RKO (cell line): ENCODE measurements around the gene IGF1R.

Experiments used
- DNase-seq: peaks from one replicate; pipeline ENCODE4 v3.0.0-alpha.2; 2016; ENCODE audit warnings: low spot score

Gene IGF1R

DNA sequence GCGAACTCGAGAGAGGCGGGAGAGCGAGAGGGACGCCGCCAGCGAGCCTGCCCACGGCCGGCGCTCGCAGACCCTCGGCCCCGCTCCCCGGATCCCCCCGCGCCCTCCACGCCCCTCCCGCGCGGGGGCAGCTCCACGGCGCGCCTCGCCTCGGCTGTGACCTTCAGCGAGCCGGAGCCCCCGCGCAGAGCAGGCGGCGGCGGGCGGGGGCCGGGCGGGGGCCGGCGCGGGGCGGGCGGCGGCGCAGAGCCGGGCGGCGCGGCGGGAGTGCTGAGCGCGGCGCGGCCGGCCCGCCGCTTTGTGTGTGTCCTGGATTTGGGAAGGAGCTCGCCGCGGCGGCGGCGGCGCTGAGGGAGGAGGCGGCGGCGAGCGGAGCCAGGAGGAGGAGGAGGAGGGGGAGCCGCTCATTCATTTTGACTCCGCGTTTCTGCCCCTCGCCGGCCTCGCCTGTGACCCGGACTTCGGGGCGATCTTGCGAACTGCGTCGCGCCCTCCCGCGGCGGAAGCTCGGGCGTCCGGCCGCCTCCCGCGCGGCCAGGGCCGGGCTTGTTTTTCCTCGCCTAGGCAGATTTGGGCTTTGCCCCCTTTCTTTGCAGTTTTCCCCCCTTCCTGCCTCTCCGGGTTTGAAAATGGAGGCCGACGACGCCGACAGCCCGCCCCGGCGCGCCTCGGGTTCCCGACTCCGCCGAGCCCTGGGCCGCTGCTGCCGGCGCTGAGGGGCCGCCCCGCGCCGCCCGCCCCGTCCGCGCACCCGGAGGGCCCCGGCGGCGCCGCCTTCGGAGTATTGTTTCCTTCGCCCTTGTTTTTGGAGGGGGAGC, 524 bp downstream of the IGF1R start:
- DNase-seq: peak; percentile 42

DNA sequence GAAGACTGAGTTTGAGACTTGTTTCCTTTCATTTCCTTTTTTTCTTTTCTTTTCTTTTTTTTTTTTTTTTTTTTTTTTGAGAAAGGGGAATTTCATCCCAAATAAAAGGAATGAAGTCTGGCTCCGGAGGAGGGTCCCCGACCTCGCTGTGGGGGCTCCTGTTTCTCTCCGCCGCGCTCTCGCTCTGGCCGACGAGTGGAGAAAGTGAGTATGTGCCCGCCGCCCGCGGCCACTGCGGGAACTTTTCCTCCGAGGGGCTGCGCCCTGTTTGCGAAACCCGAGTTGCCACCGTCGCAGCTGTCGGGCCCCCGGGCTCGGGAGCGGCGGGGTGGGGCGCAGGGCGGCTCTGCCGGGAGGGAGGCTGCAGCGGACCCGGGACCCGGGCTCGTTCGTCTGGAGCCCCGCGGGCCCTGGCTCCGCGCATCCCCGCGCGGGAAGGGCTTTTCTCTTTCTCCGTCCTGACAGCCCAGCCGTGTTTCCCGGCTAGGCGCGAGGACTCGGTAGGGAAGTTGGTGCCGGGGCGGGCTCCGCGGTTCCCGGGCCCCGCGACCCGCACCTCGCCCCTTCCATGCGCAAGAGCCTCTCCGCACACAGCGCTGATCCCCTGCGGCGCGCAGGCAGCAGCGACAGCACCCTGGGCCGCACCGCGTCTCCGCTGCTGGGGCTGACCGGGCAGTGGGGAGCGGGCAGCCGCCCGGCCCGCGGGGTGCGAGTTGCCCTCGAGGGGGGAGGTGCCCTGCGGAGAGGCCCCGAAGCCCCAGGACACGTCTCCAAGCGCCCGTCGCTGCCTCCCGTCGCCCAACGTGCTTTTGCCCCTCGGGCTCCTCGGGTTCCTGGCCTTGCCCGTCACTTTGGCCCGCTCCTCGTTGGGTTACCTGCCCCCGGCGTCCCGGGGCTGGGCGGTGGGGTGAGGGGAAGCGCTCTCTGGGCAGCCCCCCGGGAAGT, 1.4 kb downstream of the IGF1R start:
- DNase-seq: peak; percentile 35

DNA sequence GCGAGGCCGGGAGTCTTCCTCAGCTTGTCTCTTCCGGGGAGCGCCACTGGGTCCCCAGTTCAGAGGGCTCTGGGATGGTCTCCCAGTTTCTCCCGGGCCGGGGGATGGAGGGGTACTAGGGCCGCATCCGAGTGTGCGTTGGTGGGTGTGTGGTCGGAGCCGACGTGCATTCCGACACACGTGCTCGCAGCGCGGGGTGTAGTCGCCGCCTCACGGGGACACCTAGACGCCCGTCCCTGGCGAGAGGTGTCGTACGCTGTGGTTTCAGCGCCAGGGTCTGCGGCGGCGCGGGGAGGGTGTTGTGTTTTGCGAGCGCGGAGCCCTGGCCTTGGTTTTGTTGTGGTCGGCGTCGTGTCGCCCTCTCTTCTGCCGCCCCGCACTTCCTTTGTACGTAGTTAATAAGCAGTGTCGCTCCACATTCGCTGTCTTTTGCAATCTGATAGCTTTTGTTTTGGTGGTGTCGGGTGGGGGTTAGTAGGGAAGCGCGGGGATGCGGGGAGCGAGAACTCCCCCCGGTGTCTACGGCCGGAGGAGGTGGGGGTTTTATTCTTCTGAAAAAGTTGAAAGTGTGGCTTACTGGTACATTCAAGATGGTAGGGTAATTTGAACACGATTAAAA, 2.2 kb downstream of the IGF1R start:
- DNase-seq: no peak

DNA sequence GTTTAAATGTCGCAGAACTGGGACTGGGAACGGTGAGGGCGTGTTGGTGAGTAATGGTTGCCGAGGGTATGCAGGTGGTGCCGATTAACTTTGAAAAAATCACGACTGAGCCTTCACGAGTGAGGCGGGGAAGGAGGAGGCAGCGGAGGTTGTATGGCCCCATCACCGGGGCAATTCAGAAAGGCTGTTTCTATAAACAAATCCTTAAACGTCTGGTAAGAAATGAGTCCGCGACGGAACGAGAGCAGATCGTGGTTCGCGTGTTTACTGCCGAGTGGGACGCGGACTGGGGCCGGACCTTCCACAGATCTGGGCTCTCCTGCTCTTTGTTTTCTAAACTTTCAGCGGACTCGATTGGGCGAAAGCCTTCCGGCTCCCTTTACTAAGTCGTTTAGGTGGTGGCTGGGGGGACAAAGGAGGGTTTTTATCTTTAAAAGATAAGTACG, 2.7 kb downstream of the IGF1R start:
- DNase-seq: no peak

DNA sequence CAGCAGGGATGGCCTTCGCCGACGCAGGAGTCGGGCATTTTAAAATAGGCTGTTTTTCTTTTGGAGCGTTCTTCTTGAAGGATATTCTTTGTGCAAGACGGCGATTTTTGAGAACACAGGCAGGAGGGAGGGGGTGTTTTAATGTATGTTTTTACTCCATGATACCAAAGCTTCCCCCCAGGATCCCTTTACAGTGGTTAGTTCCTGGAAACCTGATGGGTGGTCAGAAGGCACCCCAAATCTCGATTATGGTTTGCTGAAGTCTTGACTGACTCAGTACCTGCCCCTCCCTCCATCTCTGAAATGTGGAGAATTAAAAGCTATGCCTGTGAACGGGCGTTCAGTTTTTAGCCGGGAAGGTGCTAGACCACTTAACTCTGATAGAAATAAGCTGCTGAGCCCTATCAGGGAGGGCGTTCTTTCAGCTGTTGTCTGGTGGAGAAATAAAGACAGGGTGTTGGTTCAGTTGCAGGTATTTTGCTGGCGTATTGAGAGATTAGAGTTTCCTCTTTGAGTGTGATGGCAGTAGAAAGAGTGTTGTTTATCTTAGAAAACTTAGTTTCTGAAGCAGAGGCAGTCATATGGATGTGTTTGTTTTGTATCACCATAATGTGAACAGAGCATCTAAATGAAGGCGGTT, 3.4 kb downstream of the IGF1R start:
- no peak for DNase-seq

DNA sequence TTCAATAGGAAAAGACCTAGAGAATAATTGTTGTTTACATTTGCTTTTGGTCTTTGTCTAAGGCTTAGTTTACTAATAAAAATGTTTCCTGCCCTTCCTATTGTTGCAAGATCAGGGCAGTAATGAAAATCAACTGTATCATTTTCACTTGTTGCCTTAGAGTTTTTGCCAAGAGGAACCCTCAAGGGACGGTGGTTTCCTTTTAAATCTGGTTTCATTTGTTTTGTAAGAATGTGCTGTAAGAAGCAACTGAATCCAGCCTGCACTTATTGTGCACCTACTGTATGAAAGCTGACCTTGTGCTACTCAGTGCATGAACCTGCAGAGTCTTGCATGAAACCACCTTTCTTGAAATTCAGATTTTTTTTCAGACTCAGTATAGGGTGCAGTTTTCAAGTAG, 5.3 kb downstream of the IGF1R start:
- DNase-seq: no peak

DNA sequence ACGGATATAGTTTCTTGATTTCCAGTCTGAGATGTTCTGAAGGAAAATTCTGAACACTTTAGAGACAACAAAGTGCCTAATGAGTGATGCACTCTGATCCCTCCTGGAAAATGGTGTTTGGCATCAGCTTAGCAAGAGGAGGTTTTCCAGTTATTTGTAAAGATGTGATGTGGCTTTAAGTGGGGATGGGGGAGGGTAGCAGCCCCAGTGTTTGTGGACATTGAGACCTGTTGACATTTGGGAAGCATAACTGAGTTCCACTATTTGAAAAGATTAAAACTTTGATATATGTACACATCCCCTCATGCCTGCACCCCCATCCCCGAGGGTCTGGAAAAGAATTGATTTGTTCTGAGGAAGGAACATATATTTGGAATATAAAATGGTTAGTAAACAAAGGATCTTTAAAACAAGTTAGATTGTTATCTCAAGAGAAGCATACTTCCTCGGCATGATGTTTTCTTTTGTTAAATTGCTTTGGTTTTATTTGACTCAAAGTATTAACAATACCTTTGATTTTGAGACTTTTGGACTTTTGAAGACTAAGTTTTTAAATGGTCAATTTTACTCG, 6.5 kb downstream of the IGF1R start:
- no peak for DNase-seq

DNA sequence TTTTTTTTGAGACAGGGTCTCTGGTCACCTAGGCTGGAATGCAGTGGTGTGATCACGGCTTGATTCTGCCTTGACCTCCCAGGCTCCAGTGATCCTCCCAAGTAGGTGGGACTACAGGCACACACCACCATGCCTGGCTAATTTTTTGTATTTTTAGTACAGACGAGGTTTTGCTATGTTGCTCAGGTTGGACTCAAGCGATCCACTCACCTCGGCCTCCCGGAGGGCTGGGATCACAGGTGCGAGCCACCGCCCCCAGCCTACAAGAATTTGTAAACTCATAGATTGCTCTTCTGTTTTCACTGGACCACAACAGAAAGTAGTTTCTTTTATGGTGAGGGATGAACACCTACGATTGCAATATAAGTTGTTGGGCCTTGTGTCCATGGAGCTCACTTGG, 7.4 kb downstream of the IGF1R start:
- no peak for DNase-seq

DNA sequence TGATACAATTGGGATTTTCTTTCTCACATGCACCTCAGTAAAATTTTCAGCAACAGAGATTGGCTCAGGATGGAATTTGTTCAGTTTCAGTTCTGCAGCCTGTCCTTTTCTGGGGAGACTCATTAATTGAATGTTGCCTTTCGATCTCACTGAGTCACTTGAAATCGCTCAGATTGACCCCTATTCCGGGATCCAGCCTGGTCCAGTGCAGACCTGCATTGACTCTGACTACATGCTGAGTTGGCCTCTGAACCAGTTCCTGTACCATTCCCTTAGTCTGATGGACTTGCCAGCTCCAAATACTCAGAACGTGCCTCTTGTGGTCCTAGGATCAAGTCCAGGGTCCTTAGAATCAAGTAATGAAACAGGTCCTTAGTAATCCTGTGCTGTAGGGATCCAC, 9.4 kb downstream of the IGF1R start:
- DNase-seq: peak; percentile 61

DNA sequence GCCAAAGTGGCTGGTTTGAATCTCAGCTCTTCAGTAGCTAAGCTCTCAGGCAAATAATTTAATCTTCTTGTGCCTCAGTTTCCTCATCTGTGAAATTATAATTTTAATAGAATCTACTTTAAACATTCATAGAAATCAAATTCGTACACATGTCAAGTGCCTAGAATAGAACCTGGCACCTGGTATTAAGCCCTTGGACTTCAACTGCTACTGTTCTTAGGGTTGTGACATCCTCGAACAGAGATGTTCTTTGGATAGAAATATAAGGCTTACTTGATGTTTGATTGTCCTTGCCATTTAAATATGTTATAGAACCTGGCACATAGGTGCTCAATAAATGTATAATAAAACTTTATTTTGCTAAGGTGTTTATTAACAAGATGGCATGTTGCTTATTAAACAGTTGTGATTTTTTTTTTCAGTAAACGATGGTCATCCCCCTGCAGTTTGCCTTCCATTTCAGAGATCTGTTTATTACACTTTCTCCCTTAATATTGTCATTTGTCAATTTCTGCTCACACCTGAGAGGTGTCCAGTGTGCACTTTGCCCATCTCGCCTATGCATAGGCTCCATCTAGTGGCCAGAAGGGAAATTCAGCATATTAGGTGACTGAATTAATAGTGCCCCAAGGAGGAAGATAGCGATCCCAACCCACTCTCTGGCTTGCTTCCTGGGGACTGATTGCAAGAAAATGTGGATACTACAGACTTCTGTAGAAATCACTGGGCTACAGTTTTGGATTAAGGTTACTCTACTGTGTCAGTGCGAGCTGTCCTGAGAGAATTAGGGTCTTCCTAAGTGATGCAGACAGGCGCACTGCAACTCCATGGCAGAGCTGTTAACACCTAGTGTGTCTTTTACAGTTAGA, 10.7 kb downstream of the IGF1R start:
- DNase-seq: peak; percentile 60

DNA sequence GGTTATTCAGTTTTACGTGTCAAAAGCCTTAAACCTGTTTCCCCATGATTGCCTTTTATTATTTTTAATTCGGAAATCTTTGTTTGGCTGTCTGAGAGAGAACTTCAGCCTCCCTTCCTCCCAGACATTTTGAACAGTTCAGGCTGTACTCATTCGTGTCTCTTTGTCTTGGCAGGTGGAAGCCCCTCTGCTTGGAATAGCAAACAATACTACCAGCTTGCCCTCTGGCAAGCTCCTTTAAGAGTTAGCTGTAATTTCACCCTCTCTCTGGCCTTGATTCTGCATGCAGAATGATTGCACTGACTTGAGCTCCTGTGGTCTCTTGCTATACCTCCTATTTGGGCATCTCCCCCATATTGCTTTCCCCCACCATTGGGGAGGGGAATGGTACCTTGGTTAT, 11.7 kb downstream of the IGF1R start:
- DNase-seq: no peak

DNA sequence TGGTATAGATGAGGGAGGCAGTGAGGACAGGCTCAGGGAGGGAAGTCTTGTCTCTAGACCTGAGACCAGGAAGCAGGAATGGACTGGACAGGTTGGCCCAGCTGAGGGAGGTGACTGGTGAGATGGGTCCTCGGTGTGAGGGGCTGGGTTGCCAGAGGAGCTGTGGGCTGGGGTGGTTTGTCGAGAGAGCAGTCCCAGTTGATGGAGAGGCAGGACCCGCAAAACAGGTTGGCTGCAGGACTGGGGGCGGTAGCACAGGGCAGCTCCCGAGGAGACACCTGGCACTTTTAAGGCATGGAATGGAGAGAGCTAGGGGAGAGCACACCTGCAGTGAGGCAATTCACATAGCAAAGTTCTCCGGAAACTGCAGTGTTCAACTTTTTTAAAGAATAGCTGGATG, 14.7 kb downstream of the IGF1R start:
- DNase-seq: no peak

DNA sequence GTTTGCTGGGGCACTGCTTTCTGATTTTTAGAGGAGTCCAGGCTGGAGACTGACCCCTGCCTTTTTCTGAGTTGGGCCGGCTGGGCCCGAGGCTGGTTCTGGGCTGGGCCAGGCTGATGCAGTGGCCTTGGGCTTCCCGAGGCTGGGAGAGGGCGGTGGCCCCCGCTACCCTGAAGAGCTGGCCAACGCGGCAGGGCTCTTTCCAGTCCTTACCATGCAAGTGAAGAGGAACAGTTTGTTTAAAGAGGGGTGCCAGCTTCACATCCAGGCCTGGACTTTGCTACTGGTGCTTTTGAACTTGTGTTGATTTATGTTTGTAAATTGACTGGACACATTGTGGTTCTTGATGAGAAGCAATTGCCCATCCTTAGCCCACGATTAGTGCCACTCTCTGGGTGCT, 15.3 kb downstream of the IGF1R start:
- no peak for DNase-seq

DNA sequence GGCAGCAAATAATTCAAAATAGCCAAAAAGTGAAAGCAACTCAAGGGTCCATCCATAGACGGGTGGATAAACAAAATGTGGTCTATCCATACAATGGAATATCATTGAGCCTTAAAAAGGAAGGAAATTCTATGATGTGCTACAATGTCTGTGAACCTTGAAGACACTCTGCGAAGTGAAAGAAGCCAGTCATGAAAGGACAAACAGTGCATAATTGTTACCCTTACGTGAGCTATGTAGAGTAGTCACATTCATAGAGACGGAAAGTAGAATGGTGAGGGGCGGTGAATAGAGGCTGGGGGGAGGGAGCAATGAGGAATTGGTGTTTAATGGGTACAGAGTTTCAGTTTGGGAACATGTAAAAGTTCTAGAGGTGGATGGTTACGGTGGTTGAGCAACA, 18.1 kb downstream of the IGF1R start:
- no peak for DNase-seq

DNA sequence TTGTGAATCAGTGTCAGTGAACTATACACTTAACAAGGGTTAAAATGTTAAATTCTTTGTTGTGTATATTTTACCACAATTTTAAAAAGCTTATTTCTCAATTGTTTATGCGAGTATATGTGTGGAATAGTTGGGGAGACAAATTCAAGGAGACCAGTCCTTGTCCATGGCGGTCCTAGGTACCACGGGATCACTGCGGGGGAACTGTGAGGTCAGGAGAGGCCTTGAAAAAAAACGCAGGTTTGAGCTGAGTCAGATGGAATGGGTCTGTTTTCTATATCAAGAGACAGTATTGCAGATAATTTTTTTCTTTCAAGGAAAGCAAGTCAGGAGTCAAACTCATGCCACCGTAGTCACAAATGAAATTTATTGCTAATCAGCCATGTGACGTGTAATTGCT, 18.5 kb downstream of the IGF1R start:
- no peak for DNase-seq

DNA sequence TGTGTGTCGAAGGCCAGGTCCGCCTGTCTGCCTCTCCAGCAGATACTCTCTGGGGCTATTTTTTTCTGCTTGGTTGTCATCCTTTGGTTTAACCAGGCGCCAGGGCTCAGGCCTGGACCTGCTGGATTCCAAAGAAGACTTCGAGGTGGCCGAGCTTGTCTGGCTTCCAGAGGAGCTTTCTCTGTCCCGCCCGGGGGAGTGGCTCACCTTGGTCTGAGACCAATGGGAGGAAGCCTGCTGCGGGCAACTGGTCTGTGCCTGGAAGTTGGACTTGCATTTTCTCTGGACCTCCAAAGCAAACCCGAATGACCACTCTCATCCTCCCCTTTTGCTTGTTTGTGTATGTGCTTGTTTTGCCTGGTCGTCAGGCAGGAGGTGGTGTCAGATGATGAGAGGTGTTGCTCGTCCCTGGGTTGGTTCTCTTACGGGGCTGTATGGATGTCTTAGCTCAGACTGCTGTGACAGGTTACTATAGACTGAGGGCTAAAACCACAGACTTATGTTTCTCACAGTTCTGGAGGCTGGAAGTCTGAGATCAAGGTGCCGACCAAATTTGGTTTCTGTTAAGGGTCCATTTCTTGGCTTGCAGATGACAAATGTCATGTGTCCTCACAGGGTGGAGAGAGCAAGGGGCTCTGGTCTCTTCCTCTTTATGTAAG, 19.3 kb downstream of the IGF1R start:
- no peak for DNase-seq

DNA sequence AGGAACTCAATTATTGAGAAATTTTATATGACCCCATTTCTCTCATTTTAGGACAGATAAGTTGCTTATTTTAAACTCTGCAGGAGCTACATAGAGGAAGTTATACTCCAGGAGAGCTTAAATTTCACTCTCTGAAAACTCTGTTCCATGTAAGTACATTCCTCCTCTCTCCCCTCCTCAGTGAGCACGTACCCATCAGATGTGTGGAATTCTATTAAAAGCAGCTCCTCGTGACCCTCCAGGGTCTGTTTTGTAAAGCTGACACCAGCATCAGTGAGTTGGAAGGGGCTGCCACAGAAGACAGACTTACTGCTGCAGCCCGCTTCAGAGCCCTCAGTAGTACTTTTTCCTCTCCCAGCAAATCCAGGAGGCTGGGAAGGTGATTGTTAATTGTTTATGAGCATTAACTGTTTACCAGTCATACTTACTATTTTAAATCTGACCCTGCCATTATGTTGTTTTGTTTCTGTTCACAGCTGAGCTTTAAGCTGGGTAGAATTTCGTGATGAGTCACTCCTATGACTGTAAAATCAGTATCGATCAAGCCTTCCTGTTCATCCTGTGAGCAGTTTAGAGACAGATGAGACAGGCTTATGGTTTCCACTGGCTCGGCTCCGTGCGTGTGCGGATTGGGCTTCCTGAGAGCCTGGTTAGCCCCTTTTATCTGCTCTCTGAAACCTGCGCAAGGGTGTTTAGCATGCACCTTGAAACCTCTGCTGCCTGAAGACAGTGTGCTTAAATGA, 20.4 kb downstream of the IGF1R start:
- DNase-seq: no peak

DNA sequence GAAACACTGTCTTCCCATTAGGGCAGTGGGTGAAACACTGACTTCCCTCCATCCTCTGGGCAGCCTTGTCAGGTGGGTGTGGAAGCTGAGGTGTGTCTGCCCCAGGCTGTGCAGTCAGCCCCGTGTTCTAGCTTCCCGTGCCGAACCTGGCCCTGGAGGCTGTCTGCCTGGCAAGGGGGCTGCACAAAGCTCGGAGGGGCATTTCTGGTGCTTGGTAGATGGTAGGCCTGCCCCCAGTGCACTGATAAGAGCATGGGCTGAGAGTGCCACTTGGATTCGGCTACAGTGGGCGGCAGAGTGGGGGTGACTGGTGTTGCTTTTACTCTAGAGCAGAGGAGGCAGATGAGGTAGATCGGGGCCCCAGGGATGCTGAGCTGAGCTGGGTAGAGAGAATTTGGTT, 21.3 kb downstream of the IGF1R start:
- no peak for DNase-seq
